Stimulated activated CD4-positive, alpha-beta T cell treated with anti-CD3 and anti-CD28 coated beads, TNF-alpha, amount 100 ng/mL, for 24 hours (primary cell): ENCODE measurements around the gene PRKAG2.

Experiments
- DNase-seq, 3 experiments: peaks; one replicate each; pipeline ENCODE4 v3.0.0-alpha.2; 2020; ENCODE audit warnings: low read depth in 3 of 3

PRKAG2 gene

GRCh38 chr7:151652111-151652510 is 224.8 kb downstream of the PRKAG2 start:
- DNase-seq: no peak

GRCh38 chr7:151650161-151650560 is 226.8 kb downstream of the PRKAG2 start:
- DNase-seq: no peak

GRCh38 chr7:151648429-151648828 is 228.5 kb downstream of the PRKAG2 start:
- DNase-seq: no peak

GRCh38 chr7:151647874-151648273 is 229.0 kb downstream of the PRKAG2 start:
- no peak for DNase-seq

GRCh38 chr7:151647006-151647405 is 229.9 kb downstream of the PRKAG2 start:
- no peak for DNase-seq

- no peak for DNase-seq
Measured at GRCh38 chr7:151645311-151645710, 231.6 kb downstream of the PRKAG2 start.

- DNase-seq: no peak
Measured at GRCh38 chr7:151644554-151644953, 232.4 kb downstream of the PRKAG2 start.

GRCh38 chr7:151642746-151643145 is 234.2 kb downstream of the PRKAG2 start:
- DNase-seq: no peak

GRCh38 chr7:151641587-151641986 is 235.3 kb downstream of the PRKAG2 start:
- no peak for DNase-seq

GRCh38 chr7:151637781-151638261 is 239.1 kb downstream of the PRKAG2 start:
- DNase-seq: no peak

GRCh38 chr7:151634643-151635042 is 242.3 kb downstream of the PRKAG2 start:
- DNase-seq: no peak

- DNase-seq: no peak
Measured at GRCh38 chr7:151633516-151633812, 243.5 kb downstream of the PRKAG2 start.

GRCh38 chr7:151632750-151633515 is 244.0 kb downstream of the PRKAG2 start:
- peak; percentile 25 to 40 (median 30) for DNase-seq

GRCh38 chr7:151631953-151632749 is 244.8 kb downstream of the PRKAG2 start:
- DNase-seq: peak; percentile 69 to 86 (median 78)

GRCh38 chr7:151631570-151631952 is 245.4 kb downstream of the PRKAG2 start:
- DNase-seq: peak in 2 of 3 experiments; percentile 2 to 19

GRCh38 chr7:151630851-151631569 is 245.9 kb downstream of the PRKAG2 start:
- no peak for DNase-seq

GRCh38 chr7:151630358-151630757 is 246.6 kb downstream of the PRKAG2 start:
- no peak for DNase-seq

GRCh38 chr7:151629713-151630272 is 247.1 kb downstream of the PRKAG2 start:
- DNase-seq: no peak

- no peak for DNase-seq
Measured at GRCh38 chr7:151628846-151629604, 247.9 kb downstream of the PRKAG2 start.

GRCh38 chr7:151626422-151627115 is 250.3 kb downstream of the PRKAG2 start:
- peak in 1 of 3 experiments; percentile 16 for DNase-seq

- DNase-seq: no peak
Measured at GRCh38 chr7:151625606-151626005, 251.3 kb downstream of the PRKAG2 start.
